ENCODE data around the gene PCNX2. TPM values are rescaled to one million over a fixed set of nuclear protein-coding genes. Genes with fewer than 3 reads are reported as not detected.

The PCNX2 gene
- total RNA-seq, 1 experiment from 2014 or later, result 15.0 TPM

DNA sequence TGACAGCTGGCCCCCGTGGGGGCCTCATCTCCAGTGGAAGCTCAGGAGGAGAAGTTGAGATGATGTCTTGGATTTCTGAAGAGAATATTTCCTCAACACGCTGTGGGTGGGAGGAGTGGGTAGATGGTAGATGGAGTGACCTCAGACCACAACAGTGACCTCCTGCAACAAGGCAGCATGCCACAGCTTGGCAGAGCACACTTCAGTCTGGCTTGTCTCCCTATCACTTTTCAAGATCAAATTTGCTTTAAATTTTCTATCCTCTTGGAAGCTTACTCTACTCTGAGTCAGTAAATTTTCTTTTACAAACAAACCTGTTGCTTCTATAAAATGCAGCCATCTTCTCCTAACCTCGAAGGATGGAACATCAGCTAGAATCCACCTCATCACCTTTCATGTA, 285.4 kb downstream of the PCNX2 start:
- BruUV-seq (replicated peaks), result no TSS peak
- H3K27me3 Mint-ChIP-seq (ENCODE audit: insufficient read depth, unreplicated experiment), result no peaks in the 10 kb centered on the region
- H3K27ac Mint-ChIP-seq (ENCODE audit: unreplicated experiment), result no peak overlapping the region

GRCh38 chr1:233006541-233006973, 289.0 kb downstream of the PCNX2 start:
- Histone ChIP-seq H3K4me3 (ENCODE audit: low read depth, low read length) (no peak overlapping the region), H3K4me1 (no peaks in the 10 kb centered on the region), H3K36me3 (ENCODE audit: control insufficient read depth, insufficient read depth, low read length) (no peaks in the 10 kb centered on the region), H3K9me3 (no peaks in the 10 kb centered on the region), H3K27me3 (replicated peaks; ENCODE audit: control insufficient read depth, insufficient read depth, low read length) (no peaks in the 10 kb centered on the region)
- Mint-ChIP-seq H3K27me3 (ENCODE audit: insufficient read depth, unreplicated experiment) (no peaks in the 10 kb centered on the region), H3K9me3 (ENCODE audit: unreplicated experiment) (peaks cover 9% of the 10 kb centered on the region), H3K4me1 (ENCODE audit: low read depth, unreplicated experiment) (no peaks in the 10 kb centered on the region), H3K4me3 (ENCODE audit: unreplicated experiment) (no peak overlapping the region), H3K27ac (ENCODE audit: unreplicated experiment) (no peak overlapping the region), H3K36me3 (ENCODE audit: insufficient read depth, unreplicated experiment) (no peaks in the 10 kb centered on the region)
- CTCF ChIA-PET, result no interaction called here
- DNase-seq, result no peak
- intact Hi-C loops (cut with micrococcal nuclease; ENCODE audit: unreplicated experiment), result no loop called here
- POLR2A ChIA-PET, result no interaction called here
- TF ChIP-seq, protein P1, sequence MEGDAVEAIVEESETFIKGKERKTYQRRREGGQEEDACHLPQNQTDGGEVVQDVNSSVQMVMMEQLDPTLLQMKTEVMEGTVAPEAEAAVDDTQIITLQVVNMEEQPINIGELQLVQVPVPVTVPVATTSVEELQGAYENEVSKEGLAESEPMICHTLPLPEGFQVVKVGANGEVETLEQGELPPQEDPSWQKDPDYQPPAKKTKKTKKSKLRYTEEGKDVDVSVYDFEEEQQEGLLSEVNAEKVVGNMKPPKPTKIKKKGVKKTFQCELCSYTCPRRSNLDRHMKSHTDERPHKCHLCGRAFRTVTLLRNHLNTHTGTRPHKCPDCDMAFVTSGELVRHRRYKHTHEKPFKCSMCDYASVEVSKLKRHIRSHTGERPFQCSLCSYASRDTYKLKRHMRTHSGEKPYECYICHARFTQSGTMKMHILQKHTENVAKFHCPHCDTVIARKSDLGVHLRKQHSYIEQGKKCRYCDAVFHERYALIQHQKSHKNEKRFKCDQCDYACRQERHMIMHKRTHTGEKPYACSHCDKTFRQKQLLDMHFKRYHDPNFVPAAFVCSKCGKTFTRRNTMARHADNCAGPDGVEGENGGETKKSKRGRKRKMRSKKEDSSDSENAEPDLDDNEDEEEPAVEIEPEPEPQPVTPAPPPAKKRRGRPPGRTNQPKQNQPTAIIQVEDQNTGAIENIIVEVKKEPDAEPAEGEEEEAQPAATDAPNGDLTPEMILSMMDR (IDR thresholded peaks at IDR 0.05; ENCODE audit: insufficient read depth in 1 of 2, low read depth in 1 of 2, low read length in 1 of 2, severe bottlenecking in 1 of 2, unreplicated experiment in 1 of 2), result no peak
- no TSS peak for BruUV-seq (replicated peaks)

More for the DNA sequence above, 285.4 kb downstream of the PCNX2 start:
- Mint-ChIP-seq H3K36me3 (ENCODE audit: insufficient read depth, unreplicated experiment) (no peaks in the 10 kb centered on the region), H3K9me3 (ENCODE audit: unreplicated experiment) (no peaks in the 10 kb centered on the region), H3K4me3 (ENCODE audit: unreplicated experiment) (no peak overlapping the region), H3K4me1 (ENCODE audit: low read depth, unreplicated experiment) (no peaks in the 10 kb centered on the region)
- ChIA-PET POLR2A (no interaction called here), CTCF (no interaction called here)
- intact Hi-C loops (cut with micrococcal nuclease; ENCODE audit: unreplicated experiment), result no loop called here
- Histone ChIP-seq H3K4me1 (no peaks in the 10 kb centered on the region), H3K4me3 (ENCODE audit: low read depth, low read length) (no peak overlapping the region), H3K9me3 (no peaks in the 10 kb centered on the region), H3K36me3 (ENCODE audit: control insufficient read depth, insufficient read depth, low read length) (no peaks in the 10 kb centered on the region), H3K27me3 (replicated peaks; ENCODE audit: control insufficient read depth, insufficient read depth, low read length) (no peaks in the 10 kb centered on the region)
- TF ChIP-seq, protein P1 (IDR thresholded peaks at IDR 0.05; ENCODE audit: insufficient read depth in 1 of 2, low read depth in 1 of 2, low read length in 1 of 2, severe bottlenecking in 1 of 2, unreplicated experiment in 1 of 2), result no peak
- no peak for DNase-seq

DNA sequence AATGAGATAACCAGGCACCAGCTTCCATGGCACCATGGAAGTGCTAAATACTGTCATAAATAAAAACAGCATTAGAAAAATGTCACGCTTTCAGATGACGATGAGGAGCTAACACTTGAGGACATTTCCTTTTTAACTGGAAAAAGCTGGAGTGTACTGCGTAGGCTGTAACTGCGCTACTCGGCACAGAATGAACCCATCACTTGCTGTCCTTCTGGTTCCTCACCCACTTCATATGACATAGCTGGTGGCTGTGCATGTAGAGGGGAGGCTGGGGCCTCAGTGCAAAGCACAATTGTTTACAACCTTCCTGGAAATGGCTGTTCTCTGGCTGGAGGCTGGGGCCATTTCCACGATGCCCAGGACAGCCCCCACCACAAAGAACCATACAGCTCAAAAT, 289.4 kb downstream of the PCNX2 start:
- Histone ChIP-seq H3K4me3 (ENCODE audit: low read depth, low read length) (no peak overlapping the region), H3K9me3 (no peaks in the 10 kb centered on the region), H3K4me1 (no peaks in the 10 kb centered on the region), H3K36me3 (ENCODE audit: control insufficient read depth, insufficient read depth, low read length) (no peaks in the 10 kb centered on the region), H3K27me3 (replicated peaks; ENCODE audit: control insufficient read depth, insufficient read depth, low read length) (no peaks in the 10 kb centered on the region)
- H3K4me1 Mint-ChIP-seq (ENCODE audit: low read depth, unreplicated experiment), result no peaks in the 10 kb centered on the region
- TF ChIP-seq, protein P1 (IDR thresholded peaks at IDR 0.05; ENCODE audit: insufficient read depth in 1 of 2, low read depth in 1 of 2, low read length in 1 of 2, severe bottlenecking in 1 of 2, unreplicated experiment in 1 of 2), result no peak
- BruUV-seq (replicated peaks), result no TSS peak
- H3K27ac Mint-ChIP-seq (ENCODE audit: unreplicated experiment), result no peak overlapping the region
- H3K4me3 Mint-ChIP-seq (ENCODE audit: unreplicated experiment), result no peak overlapping the region
- H3K36me3 Mint-ChIP-seq (ENCODE audit: insufficient read depth, unreplicated experiment), result no peaks in the 10 kb centered on the region
- DNase-seq, result no peak
- intact Hi-C loops (cut with micrococcal nuclease; ENCODE audit: unreplicated experiment), result no loop called here
- no peaks in the 10 kb centered on the region for H3K27me3 Mint-ChIP-seq (ENCODE audit: insufficient read depth, unreplicated experiment)
- POLR2A ChIA-PET, result no interaction called here
- CTCF ChIA-PET, result no interaction called here
- peaks cover 9% of the 10 kb centered on the region for H3K9me3 Mint-ChIP-seq (ENCODE audit: unreplicated experiment)
